ENCODE data around the gene DDI2.
A peak's percentile ranks its signal among the peaks of the same experiment; 100 is the strongest.
"Not testable (repeated sequence)": the region's sequence is repeated elsewhere in the genome, so short reads cannot be mapped to it uniquely, and the experiment has no call there.

The DDI2 gene

GRCh38 chr1:15617173-15618076 is at the start of gene DDI2:
DDI2 (plus strand) TSS chr1:15617458; CDS start chr1:15617671, 213 bp downstream.
- DNase-seq, result peak; percentile 95

GRCh38 chr1:15568387-15569073 is 48.7 kb upstream of the DDI2 start:
- DNase-seq, result no peak

GRCh38 chr1:15570861-15571260 is 46.4 kb upstream of the DDI2 start:
- no peak for DNase-seq

GRCh38 chr1:15571266-15571665 is 46.0 kb upstream of the DDI2 start:
- no peak for DNase-seq

GRCh38 chr1:15573477-15573876 is 43.8 kb upstream of the DDI2 start:
- DNase-seq, result no peak

- DNase-seq, result no peak
Observed at GRCh38 chr1:15574741-15575140, 42.5 kb upstream of the DDI2 start.

- DNase-seq, result no peak
Observed at GRCh38 chr1:15575549-15576150, 41.6 kb upstream of the DDI2 start.

- no peak for DNase-seq
Observed at GRCh38 chr1:15577691-15578090, 39.6 kb upstream of the DDI2 start.

GRCh38 chr1:15578921-15579682 is 38.2 kb upstream of the DDI2 start:
- no peak for DNase-seq

- no peak for DNase-seq
Observed at GRCh38 chr1:15579683-15580047, 37.6 kb upstream of the DDI2 start.

GRCh38 chr1:15583016-15583706 is 34.1 kb upstream of the DDI2 start:
- no peak for DNase-seq

- peak; percentile 18 for DNase-seq
Observed at GRCh38 chr1:15584489-15585363, 32.5 kb upstream of the DDI2 start, which contains the start of gene AGMAT. AGMAT (minus strand) TSS chr1:15585051; CDS start chr1:15584967, 84 bp downstream.

- peak; percentile 70 for DNase-seq
Observed at GRCh38 chr1:15592285-15592684, 25.0 kb upstream of the DDI2 start.

- no peak for DNase-seq
Observed at GRCh38 chr1:15595809-15596617, 21.2 kb upstream of the DDI2 start.

- peak; percentile 24 for DNase-seq
Observed at GRCh38 chr1:15598436-15598835, 18.8 kb upstream of the DDI2 start.

- DNase-seq, result peak; percentile 92
Observed at GRCh38 chr1:15603050-15603965, 13.9 kb upstream of the DDI2 start.

- not testable (repeated sequence) for DNase-seq
Observed at GRCh38 chr1:15603966-15604282, 13.3 kb upstream of the DDI2 start.

GRCh38 chr1:15604400-15604799 is 12.9 kb upstream of the DDI2 start:
- DNase-seq, result not testable (repeated sequence)

Data from NCI-H2171 treated with DMSO at 0.1 percent for 48 hours (cell line).